HG03460 (cell line): ENCODE results near the gene FUS.
"Not testable (repeated sequence)": the region's sequence is repeated elsewhere in the genome, so short reads cannot be mapped to it uniquely, and the experiment has no call there.

Experiments used
- ATAC-seq: cut with Tn5 transposase; IDR thresholded peaks from one replicate; pipeline ENCODE4 v1.9.1; 2021; ENCODE audit not compliant: unreplicated experiment

FUS gene

DNA sequence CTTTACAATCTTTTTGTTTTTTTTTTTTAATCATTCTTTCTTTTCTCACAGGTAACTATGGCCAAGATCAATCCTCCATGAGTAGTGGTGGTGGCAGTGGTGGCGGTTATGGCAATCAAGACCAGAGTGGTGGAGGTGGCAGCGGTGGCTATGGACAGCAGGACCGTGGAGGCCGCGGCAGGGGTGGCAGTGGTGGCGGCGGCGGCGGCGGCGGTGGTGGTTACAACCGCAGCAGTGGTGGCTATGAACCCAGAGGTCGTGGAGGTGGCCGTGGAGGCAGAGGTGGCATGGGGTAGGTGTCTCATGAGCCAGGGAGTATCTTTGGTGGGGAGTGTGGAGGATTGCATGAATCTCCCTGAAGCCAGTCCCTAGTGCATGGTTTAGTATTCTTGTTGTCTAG is 4.9 kb downstream of the FUS start:
- no peak for ATAC-seq

DNA sequence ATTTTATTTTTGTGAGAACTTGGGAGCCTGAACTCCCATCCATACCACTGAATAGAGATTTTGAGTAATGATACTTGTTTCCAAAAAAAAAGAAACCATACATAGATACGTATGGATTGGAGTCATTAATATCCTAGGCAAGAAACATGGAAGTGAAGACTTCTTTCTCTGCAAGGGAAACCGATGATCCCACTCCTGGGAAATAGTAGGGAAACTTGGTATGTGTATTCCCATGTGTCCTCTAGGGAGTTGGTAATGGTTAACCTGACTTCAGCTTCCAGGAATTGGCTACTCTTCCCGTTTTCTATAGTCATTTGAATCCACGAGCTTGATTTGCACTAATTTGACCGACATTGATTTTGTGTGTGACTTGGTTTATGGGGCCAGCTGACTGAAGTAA is 5.4 kb downstream of the FUS start:
- no peak for ATAC-seq

DNA sequence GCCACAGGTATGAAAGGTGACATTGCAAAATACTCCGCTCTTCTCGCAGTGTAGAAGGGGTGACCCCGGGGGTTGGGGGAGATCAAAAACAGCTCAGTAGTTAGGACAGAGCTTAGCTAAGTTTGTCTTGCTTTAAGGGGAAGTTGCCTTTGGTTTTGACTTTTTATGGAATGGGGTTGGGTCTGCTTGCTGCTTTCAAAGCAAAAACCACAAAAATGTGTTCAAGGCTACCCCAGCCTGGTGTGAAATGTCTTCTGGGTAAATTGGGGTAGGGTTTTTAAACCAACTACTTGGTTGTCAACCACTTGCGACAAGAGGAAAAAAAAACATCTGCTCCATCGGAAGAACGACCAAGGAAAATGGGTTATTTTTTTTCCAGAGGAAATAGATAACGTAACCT is 6.2 kb downstream of the FUS start:
- no peak for ATAC-seq

DNA sequence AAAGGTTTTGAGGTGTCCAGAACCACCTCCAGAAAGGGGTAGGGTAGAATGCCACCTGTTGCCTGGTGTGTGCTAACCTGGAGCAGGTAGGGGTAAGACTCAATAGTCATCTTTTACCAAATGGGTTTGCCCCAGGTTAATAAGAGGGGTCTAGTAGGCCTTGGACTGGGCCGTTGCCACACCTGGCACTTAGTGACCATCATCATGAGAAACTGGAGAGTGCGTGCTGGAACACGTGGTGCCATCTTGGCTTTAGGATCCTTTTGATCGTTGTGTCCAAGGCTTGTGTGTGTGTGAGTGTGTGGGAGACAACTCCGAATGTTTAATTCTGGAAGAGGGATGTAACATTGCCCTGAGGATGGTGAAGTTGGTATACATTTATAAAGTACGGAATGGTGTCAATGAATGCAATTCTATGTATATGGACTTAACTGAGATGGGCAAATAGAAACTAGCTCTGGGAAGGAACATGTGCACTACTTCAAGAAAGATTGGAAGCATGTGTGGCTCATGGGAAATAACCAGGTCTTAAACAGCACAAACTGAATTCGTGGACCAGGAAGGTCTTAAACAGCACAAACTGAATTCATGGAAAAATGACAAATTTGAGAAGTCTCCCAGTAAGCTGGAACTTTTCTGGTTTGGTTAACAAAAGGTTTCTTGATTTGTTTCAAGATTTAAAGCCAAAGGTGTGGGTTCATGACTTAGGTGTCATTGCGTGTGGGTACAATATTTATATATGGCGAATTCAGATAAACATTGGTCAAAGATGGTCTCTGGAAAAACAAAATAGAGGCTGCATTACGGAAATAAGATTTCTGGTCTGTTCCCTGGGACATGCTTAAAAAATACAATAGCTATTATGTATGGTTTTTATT is 7.2 kb downstream of the FUS start:
- ATAC-seq, result no peak

DNA sequence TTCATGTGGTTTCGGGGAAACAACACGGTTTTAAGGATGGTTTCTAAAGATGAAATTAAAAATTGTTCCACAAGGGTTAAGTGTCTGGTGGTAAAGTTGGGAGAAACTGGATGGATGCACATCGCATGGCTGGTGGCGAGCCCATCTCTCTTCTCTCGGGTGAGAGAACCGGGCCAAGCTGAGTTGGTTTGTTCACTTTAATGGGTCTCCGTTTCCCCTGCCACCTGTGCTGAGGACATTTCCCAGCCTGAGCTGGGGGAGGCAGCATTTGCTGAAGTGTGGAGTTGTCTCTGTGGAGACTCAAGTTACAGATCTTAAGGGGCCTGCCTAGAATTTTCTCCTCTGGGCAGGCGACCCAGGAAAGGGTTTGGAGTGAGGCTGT is 7.9 kb downstream of the FUS start:
- no peak for ATAC-seq

DNA sequence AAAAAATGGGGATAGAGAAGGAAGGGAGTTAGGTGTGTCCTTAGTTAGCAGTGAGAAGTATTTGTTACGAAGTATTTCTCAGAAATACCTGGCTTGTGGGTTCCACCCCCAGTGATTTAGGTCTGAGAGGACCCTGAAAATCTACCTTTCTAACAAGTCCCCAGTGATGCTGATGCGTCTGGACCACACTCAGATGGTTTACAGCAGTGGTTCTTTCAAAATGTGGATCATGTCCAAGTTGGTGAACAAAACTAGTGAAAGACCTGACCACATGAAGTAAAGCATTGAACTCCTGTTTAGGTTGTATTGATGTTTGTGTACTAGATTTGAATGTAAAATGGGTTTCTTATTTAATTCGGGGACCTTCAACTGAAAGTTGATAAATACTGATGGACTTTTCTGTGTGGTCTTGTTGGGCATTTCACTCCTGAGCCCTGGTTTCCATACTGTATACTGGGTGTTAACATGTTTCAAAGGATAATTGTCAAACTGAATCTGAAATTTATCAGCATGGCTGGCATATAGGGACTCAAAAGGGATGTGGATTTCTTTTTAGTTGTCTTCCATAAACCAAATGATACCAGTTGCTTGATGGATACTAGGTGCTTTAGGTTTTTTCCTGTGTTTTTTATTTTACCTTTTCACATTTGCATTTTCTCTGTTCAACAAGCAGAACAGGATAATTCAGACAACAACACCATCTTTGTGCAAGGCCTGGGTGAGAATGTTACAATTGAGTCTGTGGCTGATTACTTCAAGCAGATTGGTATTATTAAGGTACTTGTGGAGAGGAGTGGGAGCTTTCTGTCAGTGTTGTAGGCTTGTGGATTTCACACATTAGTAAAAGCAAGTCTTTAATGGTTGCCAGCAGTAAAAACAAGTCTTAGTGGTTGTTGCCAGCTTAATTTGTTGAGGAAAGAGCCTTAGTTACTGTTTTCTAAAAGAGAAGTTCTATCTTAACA is 8.8 kb downstream of the FUS start:
- no peak for ATAC-seq

DNA sequence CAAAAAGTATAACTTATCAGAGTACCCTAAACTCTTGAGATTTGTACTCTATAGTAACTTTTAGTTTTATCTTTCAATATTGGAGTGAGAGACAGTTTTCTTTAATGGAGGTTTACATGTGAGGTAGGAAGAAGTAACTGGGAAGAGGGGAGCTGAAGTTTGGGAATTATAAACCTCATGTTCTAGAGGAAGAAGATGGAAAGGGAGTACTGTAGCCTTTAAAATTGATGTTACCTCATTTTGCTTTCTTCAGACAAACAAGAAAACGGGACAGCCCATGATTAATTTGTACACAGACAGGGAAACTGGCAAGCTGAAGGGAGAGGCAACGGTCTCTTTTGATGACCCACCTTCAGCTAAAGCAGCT is 9.5 kb downstream of the FUS start:
- ATAC-seq, result no peak

DNA sequence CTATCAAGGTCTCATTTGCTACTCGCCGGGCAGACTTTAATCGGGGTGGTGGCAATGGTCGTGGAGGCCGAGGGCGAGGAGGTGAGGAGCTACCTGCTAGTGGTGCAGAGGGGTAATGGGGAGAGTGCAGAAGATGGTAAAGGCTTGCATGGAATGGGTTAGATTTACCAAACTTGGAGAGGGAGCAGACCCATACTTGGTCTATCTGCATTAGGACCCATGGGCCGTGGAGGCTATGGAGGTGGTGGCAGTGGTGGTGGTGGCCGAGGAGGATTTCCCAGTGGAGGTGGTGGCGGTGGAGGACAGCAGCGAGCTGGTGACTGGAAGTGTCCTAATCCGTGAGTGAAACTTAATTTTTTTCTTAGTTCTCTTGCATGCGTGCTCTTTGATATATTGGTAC is 10.1 kb downstream of the FUS start:
- ATAC-seq, result no peak

DNA sequence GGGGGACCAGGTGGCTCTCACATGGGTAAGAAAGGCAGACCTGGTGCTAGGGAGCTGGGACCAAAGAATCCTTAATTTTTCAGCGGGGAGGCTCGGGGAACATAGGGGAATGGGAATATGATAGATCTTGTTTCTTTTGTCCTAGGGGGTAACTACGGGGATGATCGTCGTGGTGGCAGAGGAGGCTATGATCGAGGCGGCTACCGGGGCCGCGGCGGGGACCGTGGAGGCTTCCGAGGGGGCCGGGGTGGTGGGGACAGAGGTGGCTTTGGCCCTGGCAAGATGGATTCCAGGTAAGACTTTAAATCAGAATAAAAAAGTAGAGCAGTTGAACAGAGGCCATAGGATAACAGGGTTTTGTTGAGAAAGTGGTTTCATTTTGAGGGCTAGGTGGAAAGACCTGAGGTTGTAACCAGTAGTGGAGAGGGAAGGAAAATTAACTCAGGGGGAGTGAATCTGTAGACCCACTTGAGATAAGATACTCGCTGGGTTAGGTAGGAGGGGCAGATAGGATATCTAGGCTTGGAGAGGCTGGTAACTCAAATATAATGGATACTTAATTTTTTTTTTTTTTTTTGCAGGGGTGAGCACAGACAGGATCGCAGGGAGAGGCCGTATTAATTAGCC is 11.0 kb downstream of the FUS start:
- no peak for ATAC-seq

DNA sequence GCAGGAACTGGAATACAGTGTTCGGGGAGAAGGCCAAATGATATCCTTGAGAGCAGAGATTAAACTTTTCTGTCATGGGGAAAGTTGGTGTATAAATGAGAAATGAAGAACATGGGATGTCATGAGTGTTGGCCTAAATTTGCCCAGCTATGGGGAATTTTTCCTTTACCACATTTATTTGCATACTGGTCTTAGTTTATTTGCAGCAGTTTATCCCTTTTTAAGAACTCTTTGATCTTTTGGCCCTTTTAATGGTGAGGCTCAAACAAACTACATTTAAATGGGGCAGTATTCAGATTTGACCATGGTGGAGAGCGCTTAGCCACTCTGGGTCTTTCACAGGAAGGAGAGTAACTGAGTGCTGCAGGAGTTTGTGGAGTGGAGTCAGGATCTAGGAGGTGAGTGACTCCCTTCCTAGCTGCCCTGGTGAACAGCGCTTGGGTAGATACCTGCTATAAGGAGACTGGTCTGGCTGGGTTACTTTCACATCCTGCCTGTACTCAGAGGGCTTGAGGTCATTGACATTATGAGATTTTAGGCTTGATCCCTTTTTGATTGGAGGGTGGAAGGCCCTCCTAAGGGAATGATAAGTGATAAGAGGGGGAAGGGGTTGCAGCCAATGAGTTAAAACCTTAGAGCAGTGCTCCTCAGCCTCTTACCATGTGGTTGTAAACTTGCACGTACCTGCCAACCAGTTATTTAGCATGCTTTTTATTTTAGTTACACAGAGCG is 11.9 kb downstream of the FUS start:
- ATAC-seq, result no peak

DNA sequence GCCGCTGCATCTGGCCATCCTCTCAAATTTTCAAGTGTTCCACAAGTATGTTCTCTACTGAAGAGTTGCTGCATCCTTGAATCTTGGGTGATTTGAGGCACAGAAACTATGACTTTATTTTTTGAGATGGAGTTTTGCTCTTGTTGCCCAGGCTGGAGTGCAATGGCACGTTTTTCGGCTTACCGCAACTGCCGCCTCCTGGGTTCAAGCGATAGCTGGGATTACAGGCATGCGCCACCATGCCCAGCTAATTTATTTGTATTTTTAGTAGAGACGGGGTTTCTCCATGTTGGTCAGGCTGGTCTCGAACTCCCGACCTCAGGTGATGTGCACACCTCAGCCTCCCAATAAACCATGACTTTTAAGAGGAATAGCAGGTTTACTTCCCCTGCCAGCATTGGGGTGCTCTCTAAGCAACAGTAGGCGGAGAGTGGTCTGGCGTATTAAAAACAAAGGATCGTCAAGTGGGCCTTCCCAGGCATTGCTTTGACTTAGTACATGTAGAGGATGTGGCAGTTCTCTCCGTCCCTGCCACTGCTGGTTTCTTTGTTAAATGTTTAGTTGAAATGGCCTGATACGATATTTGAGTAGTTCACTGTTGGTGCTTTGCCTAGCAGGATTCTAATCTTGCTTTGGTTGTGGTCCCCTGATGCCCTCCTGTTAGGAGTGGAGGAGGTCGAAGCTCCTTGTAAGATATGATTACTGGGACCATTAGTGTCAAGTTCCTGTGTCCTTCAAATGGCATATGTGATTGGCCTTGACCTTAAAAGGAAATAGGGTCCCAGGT is 13.1 kb downstream of the FUS start:
- no peak for ATAC-seq

DNA sequence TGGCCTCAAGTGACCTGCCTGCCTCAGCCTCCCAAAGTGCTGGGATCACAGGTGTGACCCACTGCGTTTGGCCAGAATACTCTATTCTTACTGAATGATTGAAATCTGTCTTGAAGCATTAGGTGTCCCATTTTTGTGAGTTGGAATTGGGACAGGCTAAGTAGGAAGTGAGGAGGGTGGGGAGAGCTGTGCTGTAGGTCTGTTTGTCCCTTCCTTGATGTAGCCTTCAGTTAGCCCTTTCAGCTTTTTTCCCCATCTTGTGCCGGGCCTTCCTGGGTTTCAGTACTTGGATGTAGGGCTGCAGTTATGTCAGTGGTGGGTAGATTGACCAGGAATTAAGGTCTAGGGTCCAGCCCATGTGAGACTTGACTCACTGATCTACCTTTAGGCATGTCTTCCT is 13.9 kb downstream of the FUS start:
- ATAC-seq, result no peak

DNA sequence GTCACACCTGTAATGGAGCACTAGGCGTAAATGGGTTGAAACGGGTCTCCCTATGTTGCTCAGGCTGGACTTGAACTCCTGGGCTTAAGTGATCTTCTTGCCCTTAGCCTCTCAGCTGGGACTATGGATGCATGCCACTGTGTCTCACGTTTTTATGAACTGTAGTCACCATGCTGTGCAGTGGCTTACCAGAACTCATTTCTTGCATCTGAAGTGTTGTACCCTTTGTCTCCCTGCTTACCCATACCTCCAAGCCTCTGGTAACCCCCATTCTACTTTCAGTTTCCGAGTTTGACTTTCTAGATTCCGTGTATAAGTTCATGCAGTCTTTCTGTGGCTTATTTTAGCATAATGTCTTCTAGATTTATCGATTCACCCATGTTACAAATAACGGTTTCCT is 15.0 kb downstream of the FUS start:
- no peak for ATAC-seq

DNA sequence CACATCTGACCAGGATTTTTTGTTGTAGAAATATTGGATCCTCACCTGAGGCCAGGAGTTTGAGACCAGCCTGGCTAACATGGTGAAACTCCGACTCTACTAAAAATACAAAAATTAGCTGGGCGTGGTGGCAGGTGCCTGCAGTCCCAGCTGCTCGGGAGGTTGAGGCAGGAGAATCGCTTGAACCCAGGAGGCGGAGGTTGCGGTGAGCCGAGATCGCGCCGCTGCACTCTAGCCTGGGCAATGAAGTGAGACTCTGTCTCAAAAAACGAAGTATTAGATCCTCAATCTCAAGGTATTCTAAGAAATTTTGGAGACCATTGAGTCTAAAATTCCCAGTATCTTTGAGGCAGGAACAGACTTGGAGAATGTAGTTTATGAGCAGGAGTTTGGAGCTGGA is 15.9 kb downstream of the FUS start:
- ATAC-seq, result not testable (repeated sequence)

DNA sequence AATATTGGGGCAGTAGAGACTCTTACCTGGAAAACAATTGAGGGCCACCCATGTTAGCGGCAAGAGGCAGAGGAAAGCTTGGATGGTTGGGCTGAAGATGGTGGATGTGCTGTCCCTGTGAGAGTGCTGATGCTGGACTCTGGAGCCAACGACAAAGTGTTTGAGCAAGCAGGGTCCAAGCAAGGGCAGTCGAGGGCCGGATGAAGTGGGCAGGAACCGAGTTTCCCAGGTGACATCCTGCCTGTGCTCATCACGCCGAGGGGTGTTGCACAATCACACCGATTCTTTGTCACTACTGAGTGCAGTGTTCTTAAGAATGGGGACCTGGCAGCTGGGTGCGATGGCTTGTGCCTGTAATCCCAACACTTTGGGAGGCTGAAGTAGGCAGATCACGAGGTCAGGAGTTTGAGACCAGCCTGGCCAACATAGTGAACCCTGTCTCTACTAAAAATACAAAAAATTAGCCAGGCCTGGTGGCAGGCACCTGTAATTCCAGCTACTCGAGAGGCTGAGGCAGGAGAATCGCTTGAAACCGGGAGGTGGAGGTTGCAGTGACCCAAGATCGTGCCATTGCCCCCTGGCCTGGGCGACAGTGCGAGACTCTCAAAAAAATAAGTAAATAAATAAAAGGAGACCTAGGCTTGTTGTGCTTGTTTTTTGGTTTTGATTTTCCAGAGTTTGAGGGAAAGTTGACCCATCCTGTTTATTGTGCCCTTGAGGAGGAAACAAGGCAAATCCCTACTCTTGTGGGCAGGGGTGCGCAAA is 16.6 kb downstream of the FUS start:
- ATAC-seq, result no peak

DNA sequence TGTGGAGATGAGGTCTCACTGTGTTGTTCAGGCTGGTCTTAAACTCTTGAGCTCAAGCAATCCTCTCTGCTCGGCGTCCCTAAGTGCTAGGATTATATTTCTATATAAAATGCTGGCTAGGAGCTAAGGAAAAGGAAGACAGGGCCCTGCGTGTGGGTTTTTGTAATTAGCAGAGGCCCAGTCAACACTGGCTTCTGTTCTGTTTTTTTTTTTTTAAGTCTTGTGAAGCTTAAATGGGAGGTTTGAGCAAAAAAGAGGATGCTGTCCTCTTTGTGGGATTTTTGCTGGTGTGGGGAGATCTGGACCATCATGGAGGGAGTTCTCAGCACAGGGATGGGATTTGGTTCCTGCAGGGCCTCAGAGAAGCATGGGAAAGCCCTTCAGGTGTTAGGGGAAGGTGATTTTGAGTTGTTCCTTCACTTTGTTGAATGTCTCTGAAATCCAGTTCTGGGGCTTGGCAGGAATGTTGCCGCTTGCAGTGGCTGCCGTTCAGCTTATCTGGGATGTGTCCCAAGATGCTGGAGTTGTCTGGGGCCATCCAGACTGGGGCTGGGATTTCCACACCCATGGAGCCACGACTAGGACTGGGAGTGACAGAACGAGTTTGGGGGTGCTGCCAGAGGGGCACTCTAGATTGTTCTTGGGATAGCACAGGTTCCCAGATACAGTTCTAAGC is 18.4 kb downstream of the FUS start:
- no peak for ATAC-seq

DNA sequence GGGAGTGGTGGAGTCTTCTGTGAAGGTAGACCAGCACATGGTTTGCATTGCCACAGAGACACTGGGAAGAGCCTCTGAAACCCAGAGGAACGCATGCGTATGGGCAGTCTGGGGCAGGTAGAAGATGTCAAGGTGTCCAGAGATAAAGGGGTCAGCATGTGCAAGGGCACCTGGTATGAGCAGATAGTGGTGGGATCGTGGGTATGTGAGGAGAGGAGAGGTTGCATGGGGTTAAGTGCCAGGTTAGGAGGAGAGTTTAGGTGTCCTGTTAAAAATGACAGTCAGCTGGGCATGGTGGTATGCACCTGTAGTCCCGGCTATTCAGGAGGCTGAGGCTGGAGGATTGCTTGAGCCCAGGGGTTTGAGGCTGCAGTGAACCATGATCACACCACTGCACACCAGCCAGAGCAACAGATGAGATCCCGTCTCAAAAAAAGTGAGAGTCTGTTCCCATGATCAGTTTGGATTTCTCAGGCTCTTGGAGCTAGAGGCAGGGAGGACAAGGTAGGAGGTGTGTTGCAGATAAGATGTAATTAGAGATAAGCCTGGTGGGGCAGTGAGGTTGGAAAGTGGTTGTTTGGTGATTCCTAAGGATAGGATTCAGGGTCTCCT is 19.6 kb downstream of the FUS start:
- ATAC-seq, result no peak

DNA sequence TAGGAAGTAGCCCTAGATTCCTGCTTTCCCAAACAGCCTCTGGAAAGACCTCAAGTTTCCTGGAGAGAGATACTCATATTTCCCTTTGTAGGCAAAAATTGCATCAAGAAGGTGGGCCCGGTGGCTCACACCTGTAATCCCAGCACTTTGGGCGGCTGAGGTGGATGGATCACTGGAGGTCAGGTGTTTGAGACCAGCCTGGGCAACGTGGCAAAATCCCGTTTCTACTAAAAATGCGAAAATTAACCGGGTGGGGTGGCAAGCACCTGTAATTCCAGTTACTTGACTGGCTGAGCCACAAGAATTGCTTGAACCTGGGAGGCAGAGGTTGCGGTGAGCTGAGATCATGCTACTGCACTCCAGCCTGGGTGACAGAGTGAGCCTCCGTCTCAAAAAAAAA is 20.2 kb downstream of the FUS start:
- not testable (repeated sequence) for ATAC-seq
